Activated CD4-positive, alpha-beta T cell treated with anti-CD3 and anti-CD28 coated beads, Interleukin-2, Interleukin-6, amounts not matched to agents 100 ng/mL and 50 ng/mL, durations not matched to agents 16 hours and 8 hours (primary cell): ENCODE measurements around the gene ATXN3L.
"Not testable (repeated sequence)": the region's sequence is repeated elsewhere in the genome, so short reads cannot be mapped to it uniquely, and the experiment has no call there.

Source experiments
- DNase-seq: peaks from one replicate; pipeline ENCODE4 v3.0.0-alpha.2; 2020

Gene ATXN3L

DNA sequence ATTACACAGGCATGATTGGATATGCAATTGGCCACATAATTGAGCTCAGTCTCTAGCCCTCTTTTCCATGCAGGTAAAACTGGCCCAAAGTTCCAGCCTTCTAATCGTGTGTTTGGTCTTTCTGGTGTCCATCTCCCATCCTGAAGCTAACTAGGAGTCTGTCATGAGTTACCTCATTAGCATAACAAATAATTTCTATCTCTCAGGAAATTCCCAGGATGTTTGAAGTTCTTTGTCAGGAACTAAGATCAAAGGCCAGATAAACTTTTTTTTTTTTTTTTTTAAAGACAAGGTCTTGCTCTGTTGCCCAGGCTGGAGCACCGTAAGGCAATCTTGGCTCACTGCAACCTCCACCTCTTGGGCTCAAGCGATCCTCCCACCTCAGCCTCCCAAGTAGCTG lies 15.8 kb downstream of the ATXN3L start:
- no peak for DNase-seq

DNA sequence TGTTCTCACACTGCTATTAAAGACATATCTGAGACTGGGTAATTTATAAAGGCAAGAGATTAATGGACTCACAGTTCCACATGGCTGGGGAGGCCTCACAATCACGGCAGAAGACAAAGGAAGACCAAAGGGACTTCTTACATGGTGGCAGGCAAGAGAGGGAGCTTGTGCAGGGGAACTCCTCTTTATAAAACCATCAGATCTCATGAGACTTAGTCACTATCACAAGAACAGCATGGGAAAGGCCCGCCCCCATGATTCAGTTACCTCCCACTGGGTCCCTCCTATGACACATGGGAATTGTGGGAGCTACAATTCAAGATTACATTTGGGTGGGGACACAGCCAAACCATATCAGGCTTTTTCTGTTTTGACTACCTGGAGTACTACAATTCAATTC lies 16.6 kb downstream of the ATXN3L start:
- not testable (repeated sequence) for DNase-seq

DNA sequence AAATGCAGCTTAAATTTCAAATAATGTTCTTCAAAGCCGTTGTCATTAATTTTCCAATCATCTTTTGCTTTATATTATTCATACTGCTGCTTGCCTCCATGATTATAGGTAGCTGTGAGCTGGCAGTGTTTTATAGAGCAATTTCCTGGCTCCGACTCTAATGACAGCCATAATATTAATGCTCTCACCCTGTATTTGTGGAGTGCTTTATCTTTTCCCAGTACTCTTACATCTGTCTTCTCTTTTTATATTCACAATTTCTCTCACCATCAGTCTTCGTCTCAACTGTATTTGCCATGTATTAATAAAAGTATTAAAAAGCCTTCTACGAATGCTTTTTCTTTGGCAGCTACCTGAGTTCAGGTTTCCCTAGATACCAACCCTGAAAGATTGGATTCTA lies 21.0 kb downstream of the ATXN3L start:
- no peak for DNase-seq

DNA sequence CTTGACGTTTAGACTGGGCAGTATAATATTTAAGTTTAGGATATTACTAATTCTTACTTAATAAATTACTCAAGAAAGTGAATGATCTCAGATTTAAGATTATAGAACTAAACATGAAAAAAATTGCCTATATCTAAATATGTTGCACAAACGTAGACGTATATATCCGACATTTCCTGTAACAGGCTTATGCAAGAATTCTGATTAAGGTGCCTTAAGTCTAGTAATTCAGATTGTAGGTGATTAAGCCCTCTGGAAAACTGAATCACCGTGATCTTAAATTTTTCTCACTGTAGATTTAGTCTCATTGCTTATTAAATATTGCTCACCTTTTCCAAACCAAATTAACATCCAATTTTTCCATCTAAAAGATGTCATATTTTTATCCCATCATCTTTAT lies 24.0 kb downstream of the ATXN3L start:
- DNase-seq, result no peak

DNA sequence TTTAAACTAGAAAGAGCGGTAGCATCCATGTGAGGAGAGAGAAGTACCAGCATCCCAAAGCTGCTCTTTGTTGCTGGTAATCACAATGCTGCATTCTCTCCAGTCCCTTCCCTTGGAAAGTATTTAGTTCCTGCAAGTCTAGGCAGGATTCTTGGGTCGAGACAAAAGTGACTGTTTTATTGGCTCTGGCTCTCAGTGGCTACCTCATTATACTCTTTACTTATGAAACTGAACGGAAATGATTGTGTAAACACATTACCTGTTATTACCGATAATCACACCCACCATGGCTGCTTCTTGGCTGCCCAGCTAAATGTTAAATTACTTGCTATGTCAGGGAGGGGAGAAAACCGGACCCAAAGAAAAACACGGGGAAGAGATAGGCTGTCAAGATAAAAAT lies 26.2 kb downstream of the ATXN3L start:
- no peak for DNase-seq

DNA sequence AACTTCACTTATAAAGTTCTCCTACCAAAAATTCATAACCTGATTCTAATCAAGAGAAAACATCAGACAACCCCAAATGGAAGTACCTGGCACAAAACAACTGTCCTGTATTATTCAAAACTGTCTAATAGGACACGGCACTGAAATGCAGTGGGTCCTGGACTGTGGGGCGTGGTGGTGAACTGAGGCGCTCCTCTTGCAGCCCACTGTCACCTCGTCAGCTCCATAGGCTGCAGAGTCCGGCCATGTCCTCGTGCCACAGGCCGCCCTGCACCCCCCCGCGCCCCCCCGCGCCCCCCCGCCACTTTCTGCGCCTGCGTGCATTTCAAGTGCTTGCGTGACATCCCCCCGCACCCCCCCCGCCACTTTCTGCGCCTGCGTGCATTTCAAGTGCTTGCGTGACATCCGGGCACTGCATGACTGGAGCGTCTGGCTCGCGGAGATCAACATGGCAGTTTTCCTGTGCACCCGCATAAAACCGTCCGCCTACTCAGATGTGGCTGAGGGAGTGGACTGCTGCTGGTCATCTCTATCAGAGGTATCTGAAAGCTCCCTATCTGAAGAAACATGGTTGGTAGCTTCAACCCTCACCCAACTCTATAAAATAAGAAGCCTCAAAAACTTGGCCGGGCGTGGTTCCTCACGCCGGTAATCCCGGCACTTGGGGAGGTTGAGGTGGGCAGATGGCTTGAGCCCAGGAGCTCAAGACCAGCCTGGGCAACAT lies 28.8 kb downstream of the ATXN3L start:
- no peak for DNase-seq

DNA sequence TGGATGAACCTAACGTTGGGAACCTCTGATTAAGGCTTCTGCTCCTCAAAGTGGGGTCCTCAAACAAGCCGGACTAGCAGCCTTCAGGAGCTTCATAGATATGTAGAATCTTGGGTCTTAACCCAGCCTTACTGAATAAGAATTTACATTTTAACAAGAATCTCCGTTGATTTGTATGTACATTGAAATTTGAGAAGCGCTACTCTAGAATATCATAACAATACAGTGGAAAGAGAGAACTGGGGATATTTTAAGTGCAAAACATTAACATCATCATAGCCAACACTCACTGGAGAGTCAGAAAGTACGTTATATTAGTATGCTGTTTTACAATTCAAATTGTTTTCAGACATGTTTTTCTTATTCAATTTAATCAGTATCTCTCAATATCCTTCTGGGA lies 31.2 kb downstream of the ATXN3L start:
- DNase-seq, result no peak

DNA sequence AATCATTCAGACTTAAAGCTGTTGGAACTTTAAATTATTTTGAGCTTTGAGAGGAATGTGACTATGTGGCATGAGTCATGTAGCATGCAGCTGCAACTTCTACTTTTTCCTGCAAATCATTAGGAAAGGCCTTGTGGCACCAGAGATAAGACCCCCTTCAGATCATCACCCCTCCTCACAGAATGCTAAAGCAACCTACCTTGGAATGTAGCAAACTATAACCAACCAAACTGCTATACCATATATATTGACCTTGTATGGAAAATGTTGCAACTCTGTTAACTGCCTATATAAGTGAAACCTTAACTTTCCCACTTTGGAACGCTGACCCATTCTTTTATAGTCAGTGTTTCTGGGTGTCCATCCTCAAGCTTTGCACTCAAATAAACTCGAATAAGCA lies 32.0 kb downstream of the ATXN3L start:
- no peak for DNase-seq

DNA sequence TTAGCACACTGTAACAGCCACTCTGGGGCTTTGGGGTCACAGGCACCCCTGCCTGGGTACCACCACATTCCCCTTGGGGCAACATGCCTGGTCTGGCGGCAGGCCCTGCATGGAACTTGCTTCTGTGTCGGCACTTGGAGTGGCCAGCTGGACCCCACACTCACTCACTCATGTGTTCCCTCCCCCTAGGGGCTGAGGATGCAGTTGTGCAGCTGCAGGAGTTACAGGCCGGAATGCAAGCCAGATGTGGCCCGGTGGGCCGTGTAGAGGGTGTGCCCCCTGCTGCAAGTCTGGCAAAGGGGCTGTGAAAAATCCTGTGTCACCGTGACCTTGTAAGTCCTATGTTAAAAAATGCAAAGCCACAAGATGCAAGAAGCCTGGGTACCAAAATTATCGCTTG lies 34.2 kb downstream of the ATXN3L start:
- no peak for DNase-seq

DNA sequence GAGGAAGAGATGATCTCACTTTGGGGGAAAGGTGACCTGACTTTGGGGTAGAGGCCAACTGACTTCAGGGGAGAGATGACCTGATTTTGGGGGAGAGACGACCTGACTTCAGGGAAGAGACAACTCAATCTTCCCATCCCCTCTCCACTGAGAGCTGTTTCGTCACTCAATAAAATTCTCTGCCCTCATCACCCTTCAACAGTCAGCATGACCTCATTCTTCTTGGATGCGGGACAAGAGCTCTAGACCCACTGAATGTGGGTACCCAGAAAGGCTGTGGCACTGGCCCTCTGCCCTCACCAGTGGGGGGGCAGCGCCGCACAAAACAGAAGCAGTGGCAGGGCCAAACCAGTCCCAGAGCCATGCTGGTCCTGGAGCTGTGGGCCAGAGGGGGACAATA lies 34.6 kb downstream of the ATXN3L start:
- no peak for DNase-seq

DNA sequence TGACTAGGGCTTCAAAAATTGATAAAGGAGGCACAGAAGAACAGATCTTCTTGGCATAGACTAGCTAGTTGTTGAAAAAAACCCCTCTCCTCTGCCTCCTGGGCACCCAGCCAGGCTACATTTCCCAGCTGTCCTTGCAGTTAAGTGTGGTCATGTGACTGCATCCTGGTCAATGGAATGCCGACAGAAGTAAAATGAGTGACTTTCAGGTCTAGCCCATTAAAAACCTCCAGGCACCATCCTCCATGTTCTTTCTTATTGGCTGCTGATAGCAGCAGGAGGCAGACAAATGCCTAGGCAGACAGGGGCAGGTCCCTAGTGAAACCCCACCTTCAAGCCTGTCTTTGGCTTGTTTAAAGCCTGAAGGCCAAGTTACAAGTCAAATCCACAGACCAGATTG lies 35.3 kb downstream of the ATXN3L start:
- no peak for DNase-seq

DNA sequence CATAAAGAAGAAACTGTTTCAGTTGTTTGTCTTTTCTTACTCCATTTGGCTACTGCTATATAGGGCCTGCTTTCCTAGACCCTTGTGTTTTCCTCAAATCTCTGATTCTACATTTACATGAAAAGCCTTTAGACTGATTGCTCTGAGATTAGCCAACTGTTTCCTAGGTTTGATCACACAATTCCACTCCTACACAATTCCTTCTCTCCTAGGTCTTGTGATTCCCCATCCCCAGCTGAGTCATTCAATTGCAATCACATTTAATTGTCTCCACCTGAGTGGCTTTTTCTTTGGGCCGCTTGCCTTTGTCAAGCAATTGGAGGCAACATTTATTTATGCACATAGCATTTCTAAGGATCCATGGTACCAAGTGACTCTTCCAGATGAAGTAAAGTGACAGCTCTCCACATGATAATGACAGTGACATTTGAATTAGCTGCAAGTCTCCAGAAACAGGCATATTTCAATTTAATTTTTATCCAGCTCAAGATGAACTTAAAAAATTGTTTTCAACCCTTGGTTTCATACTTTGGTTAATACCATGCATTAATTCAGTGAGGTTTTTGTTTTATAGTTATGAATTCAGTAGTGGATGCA lies 35.8 kb downstream of the ATXN3L start:
- DNase-seq, result no peak

DNA sequence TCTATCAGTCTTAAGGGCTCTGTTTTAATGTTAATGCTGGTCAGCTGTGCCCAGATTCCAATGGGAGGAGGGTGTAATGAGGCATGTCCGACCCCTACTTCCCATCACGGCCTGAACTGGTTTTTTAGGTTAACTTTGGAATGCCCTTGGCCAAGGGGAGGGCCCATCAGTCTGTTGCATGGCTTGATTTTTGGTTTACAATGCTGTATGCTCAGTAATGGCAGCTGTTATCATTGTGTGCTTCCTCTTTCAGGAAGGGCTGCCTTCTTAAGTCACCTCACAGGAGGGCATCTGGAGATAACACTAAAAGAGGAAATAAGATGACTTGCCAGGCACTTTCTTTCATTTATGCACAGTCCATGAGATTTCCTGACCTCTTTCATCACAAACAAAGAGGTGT lies 36.3 kb downstream of the ATXN3L start:
- no peak for DNase-seq

DNA sequence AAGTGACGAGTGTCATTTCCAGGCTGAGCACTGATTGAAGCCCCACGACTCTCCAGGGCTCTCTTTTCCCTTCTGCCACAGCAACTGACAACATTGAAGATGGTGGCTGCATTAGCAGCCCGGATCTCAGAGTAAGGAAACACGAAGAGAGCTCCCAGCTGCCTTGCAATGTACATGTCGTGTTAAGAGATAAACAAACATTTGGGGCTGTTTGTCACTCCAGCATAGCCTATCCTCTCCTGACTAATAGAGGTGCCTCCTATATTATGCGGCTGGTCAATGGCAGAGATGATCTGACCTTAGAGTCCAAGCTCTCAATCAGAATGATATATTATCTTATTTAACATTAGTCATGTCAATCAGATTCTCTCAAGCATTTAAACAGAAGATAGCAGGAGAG lies 38.6 kb downstream of the ATXN3L start:
- DNase-seq, result no peak

DNA sequence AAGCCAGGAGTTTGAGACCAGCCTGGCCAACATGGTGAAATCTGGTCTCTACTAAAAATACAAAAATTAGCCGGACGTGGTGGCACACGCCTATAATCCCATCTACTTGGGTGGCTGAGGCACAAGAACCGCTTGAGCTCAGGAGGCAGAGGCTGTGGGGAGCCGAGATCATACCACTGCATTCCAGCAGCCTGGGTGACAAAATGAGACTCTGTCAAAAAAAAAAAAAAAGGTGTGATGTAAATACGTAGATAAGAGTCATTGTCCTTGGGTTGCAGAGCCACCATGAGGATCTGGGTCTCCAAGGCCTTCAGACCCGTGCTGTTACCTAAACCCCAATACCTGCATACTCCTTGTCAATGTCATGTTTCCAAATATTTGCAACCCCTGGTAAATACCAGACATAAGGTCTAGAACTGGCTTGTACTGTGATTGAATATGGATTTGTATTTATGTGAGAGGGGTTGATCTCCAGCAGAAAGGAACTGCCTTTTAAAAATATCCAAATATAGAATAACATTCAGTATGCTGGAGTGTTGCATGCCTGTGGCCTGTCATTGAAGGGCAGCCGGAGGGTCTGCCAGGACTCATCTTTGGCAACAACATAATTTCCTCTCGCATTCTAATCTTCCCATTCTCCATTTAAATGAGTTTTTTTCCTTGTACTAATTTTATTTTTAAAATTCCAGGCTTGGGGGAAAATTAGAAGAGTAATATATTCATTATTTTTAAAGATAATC lies 40.4 kb downstream of the ATXN3L start:
- DNase-seq, result no peak

DNA sequence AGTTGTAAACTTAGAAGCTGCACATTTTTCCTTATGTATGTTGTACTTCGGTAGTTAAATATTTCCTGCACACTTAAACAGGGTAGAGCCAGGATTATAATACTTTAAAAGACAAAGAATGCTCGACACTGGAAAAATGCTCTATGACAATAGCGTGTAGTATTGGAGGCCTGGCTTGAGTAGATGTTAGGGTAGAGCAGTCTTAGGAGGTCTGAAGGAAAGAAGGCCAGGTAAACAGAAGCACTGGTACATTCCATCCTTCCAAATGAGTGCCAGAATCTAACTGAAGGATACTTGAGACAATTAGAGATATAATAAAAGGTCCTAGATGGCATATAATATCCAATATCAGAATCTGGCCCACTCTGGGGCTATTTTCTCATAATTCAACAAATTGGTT lies 42.3 kb downstream of the ATXN3L start:
- no peak for DNase-seq

DNA sequence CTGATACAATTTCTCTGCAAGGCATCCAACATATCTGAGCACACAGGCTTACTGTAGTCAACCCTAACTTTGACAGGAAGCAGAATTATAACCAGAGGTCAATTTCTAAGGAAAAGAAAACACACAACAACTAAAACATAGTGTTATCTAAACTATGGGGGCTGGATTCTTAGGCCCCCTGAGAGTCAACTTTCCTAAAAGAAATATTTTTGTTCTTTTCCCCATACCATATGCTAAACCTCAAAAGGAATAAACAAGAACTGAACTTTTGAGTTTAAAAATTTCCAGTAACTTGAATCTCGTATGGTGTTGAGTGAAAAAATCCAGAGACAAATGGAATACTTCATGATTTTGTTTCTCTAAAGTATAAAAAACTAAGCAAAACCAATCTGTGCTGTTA lies 42.9 kb downstream of the ATXN3L start:
- DNase-seq, result no peak

DNA sequence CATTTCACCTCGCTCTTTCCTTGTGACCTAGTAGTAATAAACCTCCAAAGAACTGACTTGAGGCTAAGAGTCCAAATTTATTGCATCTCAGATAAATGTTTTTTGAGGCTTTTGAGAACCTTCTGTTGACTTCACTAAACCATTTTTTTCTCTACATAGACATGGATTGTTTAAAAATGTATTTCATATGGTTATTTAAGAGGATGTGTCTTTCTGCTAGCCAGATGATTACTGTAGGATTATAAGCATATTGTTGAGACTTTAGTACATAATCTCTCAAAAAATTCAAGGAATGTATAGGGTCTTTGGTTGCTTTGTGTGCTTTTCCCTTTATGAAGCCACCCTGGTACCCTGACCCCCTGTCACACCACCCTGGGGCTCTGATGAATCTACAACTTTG lies 44.8 kb downstream of the ATXN3L start:
- DNase-seq, result no peak

DNA sequence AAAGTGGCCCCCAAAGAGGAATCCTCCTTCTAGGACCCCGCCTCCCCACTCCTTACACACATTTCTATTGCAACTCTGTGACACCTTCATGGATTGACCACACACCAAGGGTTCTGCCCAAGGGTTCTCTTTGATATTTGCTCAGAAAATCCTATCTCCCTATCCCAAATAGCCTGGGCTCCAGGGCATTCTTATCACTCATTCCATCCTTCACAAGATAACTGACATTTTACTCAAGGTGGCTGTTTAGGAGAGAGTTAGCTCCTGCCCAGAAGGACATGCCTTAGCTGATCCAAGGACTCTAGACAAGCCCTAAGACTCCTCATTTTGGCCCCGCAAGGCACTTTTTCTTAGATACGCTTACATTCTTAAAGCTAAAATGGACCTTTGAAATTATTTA lies 47.4 kb downstream of the ATXN3L start:
- no peak for DNase-seq

DNA sequence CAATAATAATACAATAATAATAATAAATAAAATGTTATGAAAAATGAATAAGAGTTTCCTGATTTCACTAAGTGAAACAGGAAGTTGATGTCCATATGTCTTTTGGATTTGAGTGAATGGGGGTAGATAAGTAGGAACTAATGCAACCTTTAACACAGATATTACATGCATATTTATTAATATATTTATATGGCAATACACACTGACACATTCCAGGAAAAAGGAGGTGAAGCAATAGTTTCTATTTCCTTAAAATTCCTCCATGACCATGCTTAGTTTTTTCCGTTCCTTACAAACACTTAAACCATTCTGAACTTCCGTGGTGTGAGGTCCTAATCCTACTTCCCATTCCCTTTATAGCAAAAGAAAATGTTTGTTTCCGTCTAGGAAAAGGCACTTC lies 48.3 kb downstream of the ATXN3L start:
- no peak for DNase-seq

DNA sequence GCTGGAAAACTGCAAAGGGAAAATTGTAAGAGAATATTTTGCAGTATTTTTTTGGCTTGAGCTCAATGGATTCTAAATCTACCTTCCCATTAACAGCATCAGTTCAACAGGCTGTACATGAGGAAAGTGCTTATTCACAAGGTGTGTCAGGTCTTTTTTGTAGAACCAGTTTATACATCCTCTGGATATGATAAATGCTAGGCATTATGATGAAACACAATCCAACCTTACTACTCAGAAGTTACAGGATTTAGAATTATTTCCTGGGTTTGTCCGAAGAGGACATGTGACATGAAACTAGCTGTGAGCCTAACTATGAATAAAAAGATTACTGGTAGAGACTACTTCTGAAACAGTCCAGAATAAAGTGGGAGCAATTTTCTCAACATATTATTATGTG lies 49.5 kb downstream of the ATXN3L start:
- no peak for DNase-seq

DNA sequence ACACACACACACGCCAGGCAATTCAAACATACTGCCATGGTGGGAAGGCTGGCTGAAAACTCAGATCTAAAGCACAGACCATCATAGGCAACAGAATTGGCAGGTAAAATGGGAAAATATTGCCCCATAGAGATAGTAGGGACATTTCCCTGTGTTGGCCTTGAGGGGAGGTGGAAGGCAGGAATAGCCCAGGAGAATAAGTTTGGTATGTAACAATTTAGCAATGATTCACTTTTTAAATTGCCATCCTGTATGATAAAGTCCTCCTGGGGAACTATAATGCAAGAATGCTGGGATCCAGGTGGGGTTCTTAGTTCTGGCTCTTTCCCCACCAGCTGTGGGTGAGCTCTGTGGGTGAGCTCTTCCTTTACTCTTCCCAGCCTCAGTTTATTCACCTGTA lies 51.0 kb downstream of the ATXN3L start:
- no peak for DNase-seq
